HG03135 (cell line): ENCODE results near the gene RASA4.
"Not testable (repeated sequence)": the region's sequence is repeated elsewhere in the genome, so short reads cannot be mapped to it uniquely, and the experiment has no call there.

ENCODE experiments used
- ATAC-seq: cut with Tn5 transposase; IDR thresholded peaks from one replicate; pipeline ENCODE4 v1.9.1; 2021; ENCODE audit warnings: mild to moderate bottlenecking, moderate library complexity; ENCODE audit not compliant: unreplicated experiment

Gene RASA4

DNA sequence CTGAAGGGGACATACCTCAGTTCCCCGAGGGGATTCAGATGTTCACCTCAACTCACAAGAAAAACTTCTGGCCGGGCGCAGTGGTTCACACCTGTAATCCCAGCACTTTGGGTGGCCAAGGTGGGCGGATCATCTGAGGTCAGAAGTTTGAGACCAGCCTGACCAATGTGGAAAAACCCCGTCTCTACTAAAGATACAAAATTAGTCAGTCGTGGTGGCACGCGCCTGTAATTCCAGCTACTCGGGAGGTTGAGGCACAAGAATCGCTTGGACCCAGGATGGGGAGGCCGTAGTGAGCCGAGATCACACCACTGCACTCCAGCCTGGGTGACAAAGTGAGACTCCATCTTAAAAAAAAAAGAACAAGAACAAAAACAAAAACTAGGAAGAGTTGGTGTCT is 71.3 kb downstream of the RASA4 start:
- ATAC-seq: not testable (repeated sequence)

- ATAC-seq: not testable (repeated sequence)
These were observed 72.2 kb downstream of the RASA4 start for GRCh38 chr7:102544372-102544771.

DNA sequence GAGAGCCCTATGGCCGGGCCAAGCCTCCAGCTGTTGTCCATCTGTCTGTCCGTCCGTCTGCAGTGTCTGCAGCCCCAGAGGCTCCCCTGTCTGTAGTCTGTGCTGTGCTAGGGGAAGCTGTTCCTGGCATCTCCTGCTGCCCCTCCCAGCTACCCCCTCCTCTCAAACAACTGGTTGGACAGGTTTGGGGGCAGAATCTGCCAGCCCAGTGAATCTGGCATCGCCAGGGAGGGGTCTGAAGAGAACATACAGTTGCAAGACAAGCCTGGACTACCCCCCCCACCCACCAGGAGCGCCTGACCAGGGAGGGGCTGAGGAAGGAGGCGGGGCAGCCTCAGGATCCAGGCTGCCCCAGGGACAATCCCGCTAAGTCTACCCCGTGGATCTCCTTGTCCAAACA is 73.0 kb downstream of the RASA4 start, which contains the start of gene UPK3BL2:
Gene UPK3BL2 (minus strand): TSS at position 101 of the 400 bp plus-strand sequence. CDS start 60 bp downstream, at position 41.
- not testable (repeated sequence) for ATAC-seq

DNA sequence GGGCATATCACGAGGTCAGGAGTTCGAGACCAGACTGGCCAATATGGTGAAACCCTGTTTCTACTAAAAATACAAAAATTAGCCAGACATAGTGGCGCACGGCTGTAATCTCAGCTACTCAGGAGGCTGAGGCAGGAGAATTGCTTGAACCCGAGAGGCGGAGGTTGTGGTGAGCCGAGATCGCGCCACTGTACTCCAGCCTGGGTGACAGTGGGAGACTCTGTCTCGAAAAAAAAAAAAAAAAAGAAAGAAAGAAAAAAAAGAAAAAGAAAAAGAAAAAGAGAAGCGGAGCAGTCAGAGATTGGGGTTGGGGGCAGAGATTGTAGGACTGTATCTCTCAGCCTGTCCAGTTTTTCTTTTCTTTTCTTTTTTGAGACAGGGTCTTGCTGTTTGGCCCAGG is 73.8 kb downstream of the RASA4 start:
- ATAC-seq: not testable (repeated sequence)

DNA sequence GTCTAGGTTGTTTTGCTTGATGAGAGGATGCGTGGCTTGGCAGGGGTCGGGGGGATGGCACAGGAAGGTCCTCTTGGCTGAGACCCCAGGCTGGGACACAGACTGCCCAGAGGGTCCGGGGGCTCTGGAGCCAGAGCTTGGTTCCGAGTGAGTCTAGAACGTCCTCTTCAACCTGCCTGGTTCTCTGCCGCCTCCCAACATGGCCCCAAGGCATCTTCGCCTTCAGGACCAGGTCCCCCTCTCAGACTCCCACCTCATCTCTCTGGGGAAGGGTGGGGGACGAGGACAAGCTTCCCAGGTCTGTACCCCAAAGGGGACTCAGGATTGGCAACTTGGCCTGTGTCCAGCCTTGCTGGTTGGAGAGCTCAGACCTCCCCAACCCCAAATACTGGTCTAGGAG is 74.5 kb downstream of the RASA4 start:
- ATAC-seq: not testable (repeated sequence)

GRCh38 chr7:102540604-102541003 is 76.0 kb downstream of the RASA4 start:
- not testable (repeated sequence) for ATAC-seq

- ATAC-seq: not testable (repeated sequence)
These were observed 81.4 kb downstream of the RASA4 start for GRCh38 chr7:102535062-102535615.

GRCh38 chr7:102532127-102532526 is 84.4 kb downstream of the RASA4 start:
- not testable (repeated sequence) for ATAC-seq

GRCh38 chr7:102531583-102531982 is 85.0 kb downstream of the RASA4 start:
- not testable (repeated sequence) for ATAC-seq

- ATAC-seq: not testable (repeated sequence)
These were observed 88.4 kb downstream of the RASA4 start for GRCh38 chr7:102527822-102528793.

GRCh38 chr7:102527182-102527581 is 89.4 kb downstream of the RASA4 start:
- ATAC-seq: not testable (repeated sequence)

- ATAC-seq: not testable (repeated sequence)
These were observed 91.8 kb downstream of the RASA4 start for GRCh38 chr7:102524803-102525202.
